HepG2 (cell line): ENCODE results near the gene TBL2. TPM values are rescaled to one million over a fixed set of nuclear protein-coding genes. Genes with fewer than 3 reads are reported as not detected.

ENCODE experiments used
- BHLHE40 ChIP-seq: IDR thresholded peaks from 2 replicates; pipeline ENCODE4 v1.6.1; 2011; ENCODE audit warnings: low read length, improper control_type of control experiment
- CBX5 ChIP-seq: sonication (generic); formaldehyde crosslinking; IDR thresholded peaks from 2 replicates; pipeline ENCODE4 v1.4.0; 2020; ENCODE audit warnings: missing genetic modification reagents, borderline replicate concordance
- NFKBIZ ChIP-seq: IDR thresholded peaks from 2 replicates; pipeline ENCODE4 v1.6.1; 2018; ENCODE audit warnings: missing genetic modification reagents, missing compliant biosample characterization
- SRSF9 ChIP-seq: fragments of 200-400 bp; formaldehyde crosslinking; IDR thresholded peaks from 2 replicates; pipeline ENCODE4 v1.6.1; 2018; ENCODE audit warnings: borderline replicate concordance, mild to moderate bottlenecking, low read depth, low read length; ENCODE audit not compliant: insufficient read depth, poor library complexity, severe bottlenecking
- TBX3 ChIP-seq: fragments of 450-650 bp; IDR thresholded peaks from 2 replicates; pipeline ENCODE4 v1.6.1; 2017; ENCODE audit warnings: antibody characterized with exemption, mild to moderate bottlenecking, inconsistent platforms, borderline replicate concordance
- YEATS2 ChIP-seq: sonication (generic); formaldehyde crosslinking; IDR thresholded peaks from 2 replicates; pipeline ENCODE4 v1.4.0; 2020; ENCODE audit warnings: missing genetic modification reagents, borderline replicate concordance
- ZNF253 ChIP-seq: sonication (generic); formaldehyde crosslinking; IDR thresholded peaks from 2 replicates; pipeline ENCODE4 v1.8.0; 2022; ENCODE audit warnings: mild to moderate bottlenecking, missing genetic modification reagents, borderline replicate concordance
- ZNF30 ChIP-seq: sonication (generic); formaldehyde crosslinking; IDR thresholded peaks from 2 replicates; pipeline ENCODE4 v1.5.0; 2020; ENCODE audit warnings: mild to moderate bottlenecking, missing genetic modification reagents
- ZNF569 ChIP-seq: sonication (generic); formaldehyde crosslinking; IDR thresholded peaks from 2 replicates; pipeline ENCODE4 v1.5.0; 2020; ENCODE audit warnings: mild to moderate bottlenecking, missing genetic modification reagents, moderate library complexity, borderline replicate concordance
- ZZZ3 ChIP-seq: sonication (generic); formaldehyde crosslinking; IDR thresholded peaks from 2 replicates; pipeline ENCODE4 v1.4.0; 2020; ENCODE audit warnings: missing genetic modification reagents, mild to moderate bottlenecking, borderline replicate concordance
- polyA plus RNA-seq, 8 experiments: library from polyadenylated mRNA; depleted of rRNA in 3 of 8; stranded (reverse) in 7 of 8; unstranded in 1 of 8; fragments of >200 nt; fragmentation: Illumina TruSeq in 4 of 8; extraction: Trizol in 4 of 8; gene quantifications; 2 replicates each; pipeline versions ENCODE4 v1.2.1 to v1.2.3, GENCODE V29; 2011 to 2016; ENCODE audit warnings: low read depth in 4 of 8, missing spikeins in 1 of 8, mixed read lengths in 1 of 8; ENCODE audit not compliant: insufficient read depth in 1 of 8
- total RNA-seq, 5 experiments: library from RNA; depleted of rRNA; stranded (reverse); fragments of >200 nt; fragmentation: Illumina TruSeq; extraction: Trizol; gene quantifications; 2 replicates each; pipeline ENCODE4 v1.2.3, GENCODE V29; 2016; ENCODE audit warnings: low read depth in 1 of 5
- TF ChIP-seq, protein P1 (sequence below): sonication (generic); formaldehyde crosslinking; IDR thresholded peaks from 2 replicates; pipeline ENCODE4 v1.4.0; 2020; ENCODE audit warnings: missing genetic modification reagents, borderline replicate concordance
- TF ChIP-seq, protein P2 (sequence below): sonication (generic); formaldehyde crosslinking; IDR thresholded peaks from 2 replicates; pipeline ENCODE4 v1.8.1; 2023; ENCODE audit warnings: mild to moderate bottlenecking, missing genetic modification reagents
- TF ChIP-seq, protein P3 (sequence below): IDR thresholded peaks from 2 replicates; pipeline ENCODE4 v1.6.1; 2018; ENCODE audit warnings: missing genetic modification reagents
- TF ChIP-seq, protein P4 (sequence below): sonication (generic); formaldehyde crosslinking; IDR thresholded peaks from 2 replicates; pipeline ENCODE4 v1.4.0; 2020; ENCODE audit warnings: mild to moderate bottlenecking, missing genetic modification reagents
- TF ChIP-seq, protein P5 (sequence below): sonication (generic); formaldehyde crosslinking; IDR thresholded peaks from 2 replicates; pipeline ENCODE4 v1.8.1; 2023; ENCODE audit warnings: missing genetic modification reagents, inconsistent platforms, borderline replicate concordance
- TF ChIP-seq, protein P6 (sequence below): sonication (generic); formaldehyde crosslinking; IDR thresholded peaks from 2 replicates; pipeline ENCODE4 v1.5.0; 2020; ENCODE audit warnings: missing genetic modification reagents

The TBL2 gene
- total and polyA plus RNA-seq, 2 of the 13 experiments (the other 11 are each of a cell fraction or from before 2014, with no cell fraction given), result 43.4 to 47.2 TPM

DNA sequence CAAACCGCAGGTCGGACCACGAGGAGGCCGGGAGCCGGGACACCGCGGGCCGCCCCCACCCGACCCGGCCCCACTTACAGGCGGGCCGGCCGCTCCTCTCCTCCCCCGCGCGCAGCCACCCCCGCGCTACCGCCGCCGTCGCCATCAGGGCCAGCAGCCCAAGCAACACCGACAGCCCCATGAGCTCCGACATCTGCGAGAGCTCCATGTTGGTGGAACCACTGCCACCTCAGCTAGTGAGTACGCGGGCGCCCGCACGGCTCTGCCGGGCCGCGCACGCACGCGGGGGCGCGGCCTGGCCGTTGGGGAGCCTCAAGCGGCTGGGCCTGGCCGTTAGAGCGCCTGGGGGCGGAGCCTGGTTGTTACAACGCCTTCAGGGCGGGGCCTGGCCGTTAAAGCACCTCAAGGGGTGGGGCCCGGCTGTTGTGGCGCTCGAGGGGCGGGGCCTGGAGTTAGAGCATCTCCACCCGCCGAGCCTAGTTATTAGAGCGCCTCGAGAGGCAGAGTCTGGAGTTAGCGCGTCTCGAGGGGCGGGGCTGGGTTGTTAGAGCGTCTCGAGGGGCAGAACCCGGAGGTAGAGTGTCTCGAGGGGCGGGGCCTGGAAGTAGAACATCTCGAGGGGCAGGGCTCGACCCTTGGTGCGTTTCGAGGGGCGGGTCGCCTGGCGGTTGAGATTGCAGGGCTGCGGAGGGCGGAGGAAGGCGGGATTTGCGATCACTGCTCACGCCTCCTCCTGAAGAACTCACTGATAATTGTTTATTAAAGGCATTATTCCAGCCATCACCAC, at the start of gene TBL2 (continued):
- TF ChIP-seq ZNF30 (CRISPR knock-in tag), result no peak
- TF ChIP-seq BHLHE40, result no peak
- TF ChIP-seq SRSF9, result no peak
- TF ChIP-seq, protein P1, sequence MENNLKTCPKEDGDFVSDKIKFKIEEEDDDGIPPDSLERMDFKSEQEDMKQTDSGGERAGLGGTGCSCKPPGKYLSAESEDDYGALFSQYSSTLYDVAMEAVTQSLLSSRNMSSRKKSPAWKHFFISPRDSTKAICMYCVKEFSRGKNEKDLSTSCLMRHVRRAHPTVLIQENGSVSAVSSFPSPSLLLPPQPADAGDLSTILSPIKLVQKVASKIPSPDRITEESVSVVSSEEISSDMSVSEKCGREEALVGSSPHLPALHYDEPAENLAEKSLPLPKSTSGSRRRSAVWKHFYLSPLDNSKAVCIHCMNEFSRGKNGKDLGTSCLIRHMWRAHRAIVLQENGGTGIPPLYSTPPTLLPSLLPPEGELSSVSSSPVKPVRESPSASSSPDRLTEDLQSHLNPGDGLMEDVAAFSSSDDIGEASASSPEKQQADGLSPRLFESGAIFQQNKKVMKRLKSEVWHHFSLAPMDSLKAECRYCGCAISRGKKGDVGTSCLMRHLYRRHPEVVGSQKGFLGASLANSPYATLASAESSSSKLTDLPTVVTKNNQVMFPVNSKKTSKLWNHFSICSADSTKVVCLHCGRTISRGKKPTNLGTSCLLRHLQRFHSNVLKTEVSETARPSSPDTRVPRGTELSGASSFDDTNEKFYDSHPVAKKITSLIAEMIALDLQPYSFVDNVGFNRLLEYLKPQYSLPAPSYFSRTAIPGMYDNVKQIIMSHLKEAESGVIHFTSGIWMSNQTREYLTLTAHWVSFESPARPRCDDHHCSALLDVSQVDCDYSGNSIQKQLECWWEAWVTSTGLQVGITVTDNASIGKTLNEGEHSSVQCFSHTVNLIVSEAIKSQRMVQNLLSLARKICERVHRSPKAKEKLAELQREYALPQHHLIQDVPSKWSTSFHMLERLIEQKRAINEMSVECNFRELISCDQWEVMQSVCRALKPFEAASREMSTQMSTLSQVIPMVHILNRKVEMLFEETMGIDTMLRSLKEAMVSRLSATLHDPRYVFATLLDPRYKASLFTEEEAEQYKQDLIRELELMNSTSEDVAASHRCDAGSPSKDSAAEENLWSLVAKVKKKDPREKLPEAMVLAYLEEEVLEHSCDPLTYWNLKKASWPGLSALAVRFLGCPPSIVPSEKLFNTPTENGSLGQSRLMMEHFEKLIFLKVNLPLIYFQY (CRISPR knock-in tag), result no peak; the same call in 1 of the 2 replicates
- TF ChIP-seq, protein P2, sequence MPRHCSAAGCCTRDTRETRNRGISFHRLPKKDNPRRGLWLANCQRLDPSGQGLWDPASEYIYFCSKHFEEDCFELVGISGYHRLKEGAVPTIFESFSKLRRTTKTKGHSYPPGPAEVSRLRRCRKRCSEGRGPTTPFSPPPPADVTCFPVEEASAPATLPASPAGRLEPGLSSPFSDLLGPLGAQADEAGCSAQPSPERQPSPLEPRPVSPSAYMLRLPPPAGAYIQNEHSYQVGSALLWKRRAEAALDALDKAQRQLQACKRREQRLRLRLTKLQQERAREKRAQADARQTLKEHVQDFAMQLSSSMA (CRISPR knock-in tag), result no peak
- no peak for TF ChIP-seq ZZZ3 (CRISPR knock-in tag)
- no peak for TF ChIP-seq TBX3
- TF ChIP-seq CBX5, result no peak
- TF ChIP-seq, protein P3, sequence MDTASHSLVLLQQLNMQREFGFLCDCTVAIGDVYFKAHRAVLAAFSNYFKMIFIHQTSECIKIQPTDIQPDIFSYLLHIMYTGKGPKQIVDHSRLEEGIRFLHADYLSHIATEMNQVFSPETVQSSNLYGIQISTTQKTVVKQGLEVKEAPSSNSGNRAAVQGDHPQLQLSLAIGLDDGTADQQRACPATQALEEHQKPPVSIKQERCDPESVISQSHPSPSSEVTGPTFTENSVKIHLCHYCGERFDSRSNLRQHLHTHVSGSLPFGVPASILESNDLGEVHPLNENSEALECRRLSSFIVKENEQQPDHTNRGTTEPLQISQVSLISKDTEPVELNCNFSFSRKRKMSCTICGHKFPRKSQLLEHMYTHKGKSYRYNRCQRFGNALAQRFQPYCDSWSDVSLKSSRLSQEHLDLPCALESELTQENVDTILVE, result no peak
- TF ChIP-seq, protein P4, sequence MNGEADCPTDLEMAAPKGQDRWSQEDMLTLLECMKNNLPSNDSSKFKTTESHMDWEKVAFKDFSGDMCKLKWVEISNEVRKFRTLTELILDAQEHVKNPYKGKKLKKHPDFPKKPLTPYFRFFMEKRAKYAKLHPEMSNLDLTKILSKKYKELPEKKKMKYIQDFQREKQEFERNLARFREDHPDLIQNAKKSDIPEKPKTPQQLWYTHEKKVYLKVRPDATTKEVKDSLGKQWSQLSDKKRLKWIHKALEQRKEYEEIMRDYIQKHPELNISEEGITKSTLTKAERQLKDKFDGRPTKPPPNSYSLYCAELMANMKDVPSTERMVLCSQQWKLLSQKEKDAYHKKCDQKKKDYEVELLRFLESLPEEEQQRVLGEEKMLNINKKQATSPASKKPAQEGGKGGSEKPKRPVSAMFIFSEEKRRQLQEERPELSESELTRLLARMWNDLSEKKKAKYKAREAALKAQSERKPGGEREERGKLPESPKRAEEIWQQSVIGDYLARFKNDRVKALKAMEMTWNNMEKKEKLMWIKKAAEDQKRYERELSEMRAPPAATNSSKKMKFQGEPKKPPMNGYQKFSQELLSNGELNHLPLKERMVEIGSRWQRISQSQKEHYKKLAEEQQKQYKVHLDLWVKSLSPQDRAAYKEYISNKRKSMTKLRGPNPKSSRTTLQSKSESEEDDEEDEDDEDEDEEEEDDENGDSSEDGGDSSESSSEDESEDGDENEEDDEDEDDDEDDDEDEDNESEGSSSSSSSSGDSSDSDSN (CRISPR knock-in tag), result peak; percentile 74; the same call in 1 of the 2 replicates
- TF ChIP-seq, protein P5, sequence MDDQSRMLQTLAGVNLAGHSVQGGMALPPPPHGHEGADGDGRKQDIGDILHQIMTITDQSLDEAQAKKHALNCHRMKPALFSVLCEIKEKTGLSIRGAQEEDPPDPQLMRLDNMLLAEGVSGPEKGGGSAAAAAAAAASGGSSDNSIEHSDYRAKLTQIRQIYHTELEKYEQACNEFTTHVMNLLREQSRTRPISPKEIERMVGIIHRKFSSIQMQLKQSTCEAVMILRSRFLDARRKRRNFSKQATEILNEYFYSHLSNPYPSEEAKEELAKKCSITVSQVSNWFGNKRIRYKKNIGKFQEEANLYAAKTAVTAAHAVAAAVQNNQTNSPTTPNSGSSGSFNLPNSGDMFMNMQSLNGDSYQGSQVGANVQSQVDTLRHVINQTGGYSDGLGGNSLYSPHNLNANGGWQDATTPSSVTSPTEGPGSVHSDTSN (CRISPR knock-in tag), result no peak
- TF ChIP-seq NFKBIZ (CRISPR knock-in tag), result no peak
- TF ChIP-seq, protein P6, sequence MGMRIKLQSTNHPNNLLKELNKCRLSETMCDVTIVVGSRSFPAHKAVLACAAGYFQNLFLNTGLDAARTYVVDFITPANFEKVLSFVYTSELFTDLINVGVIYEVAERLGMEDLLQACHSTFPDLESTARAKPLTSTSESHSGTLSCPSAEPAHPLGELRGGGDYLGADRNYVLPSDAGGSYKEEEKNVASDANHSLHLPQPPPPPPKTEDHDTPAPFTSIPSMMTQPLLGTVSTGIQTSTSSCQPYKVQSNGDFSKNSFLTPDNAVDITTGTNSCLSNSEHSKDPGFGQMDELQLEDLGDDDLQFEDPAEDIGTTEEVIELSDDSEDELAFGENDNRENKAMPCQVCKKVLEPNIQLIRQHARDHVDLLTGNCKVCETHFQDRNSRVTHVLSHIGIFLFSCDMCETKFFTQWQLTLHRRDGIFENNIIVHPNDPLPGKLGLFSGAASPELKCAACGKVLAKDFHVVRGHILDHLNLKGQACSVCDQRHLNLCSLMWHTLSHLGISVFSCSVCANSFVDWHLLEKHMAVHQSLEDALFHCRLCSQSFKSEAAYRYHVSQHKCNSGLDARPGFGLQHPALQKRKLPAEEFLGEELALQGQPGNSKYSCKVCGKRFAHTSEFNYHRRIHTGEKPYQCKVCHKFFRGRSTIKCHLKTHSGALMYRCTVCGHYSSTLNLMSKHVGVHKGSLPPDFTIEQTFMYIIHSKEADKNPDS (CRISPR knock-in tag), result no peak
- no peak for TF ChIP-seq YEATS2
- no peak for TF ChIP-seq ZNF253 (CRISPR knock-in tag)
- no peak for TF ChIP-seq ZNF569 (CRISPR knock-in tag)
